GM23338 (cell line): ENCODE results near the gene PDCD1. TPM values are rescaled to one million over a fixed set of nuclear protein-coding genes. Genes with fewer than 3 reads are reported as not detected.

Experiments used
- ATAC-seq: fragments of 200-7000 bp; cut with Tn5 transposase; 3 replicates; pipeline ENCODE4 v1.9.1; 2020
- DNase-seq: peaks from one replicate; pipeline ENCODE4 v3.0.0-alpha.2; 2015; ENCODE audit warnings: low spot score
- H2AFZ ChIP-seq: fragments of 200-600 bp; sonication (generic); 2 replicates; pipeline ENCODE4 v1.8.0; 2016; ENCODE audit warnings: antibody characterized with exemption, mild to moderate bottlenecking, moderate library complexity
- H3F3A ChIP-seq: fragments of 200-600 bp; sonication (generic); replicated peaks from 2 replicates; pipeline ENCODE4 v1.8.0; 2017; ENCODE audit warnings: antibody characterized with exemption, mixed run types, low read depth
- H3K27ac ChIP-seq: fragments of 200-600 bp; sonication (generic); 2 replicates; pipeline ENCODE4 v1.6.1; 2016; ENCODE audit warnings: low read depth
- H3K27me3 ChIP-seq: fragments of 200-600 bp; sonication (generic); 2 replicates; pipeline ENCODE4 v1.8.0; 2016; ENCODE audit warnings: mild to moderate bottlenecking, mixed run types, moderate library complexity; ENCODE audit not compliant: insufficient read depth
- H3K36me3 ChIP-seq: fragments of 200-600 bp; sonication (generic); 2 replicates; pipeline ENCODE4 v1.8.0; 2016; ENCODE audit warnings: mild to moderate bottlenecking; ENCODE audit not compliant: insufficient read depth
- H3K4me1 ChIP-seq: fragments of 200-600 bp; sonication (generic); 2 replicates; pipeline ENCODE4 v1.8.0; 2016; ENCODE audit warnings: mild to moderate bottlenecking, moderate library complexity; ENCODE audit not compliant: insufficient read depth
- H3K4me2 ChIP-seq: fragments of 200-600 bp; sonication (generic); 2 replicates; pipeline ENCODE4 v1.7.1; 2017; ENCODE audit warnings: mixed run types
- H3K4me3 ChIP-seq: fragments of 200-600 bp; sonication (generic); 2 replicates; pipeline ENCODE4 v1.6.1; 2016; ENCODE audit warnings: mixed run types
- H3K79me2 ChIP-seq: fragments of 200-600 bp; sonication (generic); replicated peaks from 2 replicates; pipeline ENCODE4 v1.8.0; 2017; ENCODE audit warnings: mild to moderate bottlenecking; ENCODE audit not compliant: insufficient read depth
- H3K9me2 ChIP-seq: fragments of 200-600 bp; sonication (generic); 2 replicates; pipeline ENCODE4 v1.8.0; 2017; ENCODE audit not compliant: insufficient read depth
- H4K20me1 ChIP-seq: fragments of 200-600 bp; sonication (generic); replicated peaks from 2 replicates; pipeline ENCODE4 v1.8.0; 2017; ENCODE audit warnings: mild to moderate bottlenecking; ENCODE audit not compliant: insufficient read depth
- H3K27ac Mint-ChIP-seq: 2 replicates; pipeline ENCODE4 v1.8.0; 2020; ENCODE audit warnings: inconsistent platforms, mild to moderate bottlenecking, moderate library complexity, mixed read lengths
- H3K27me3 Mint-ChIP-seq: 3 replicates; pipeline ENCODE4 v1.8.0; 2022; ENCODE audit warnings: low read depth, mild to moderate bottlenecking, moderate library complexity, mixed read lengths, inconsistent platforms; ENCODE audit not compliant: insufficient read depth, poor library complexity
- H3K36me3 Mint-ChIP-seq: 3 replicates; pipeline ENCODE4 v1.8.0; 2021; ENCODE audit warnings: low read depth, mild to moderate bottlenecking, inconsistent platforms, moderate library complexity, mixed read lengths
- H3K4me1 Mint-ChIP-seq: 3 replicates; pipeline ENCODE4 v1.8.0; 2020; ENCODE audit warnings: mild to moderate bottlenecking, inconsistent platforms, mixed read lengths
- H3K4me3 Mint-ChIP-seq: 3 replicates; pipeline ENCODE4 v1.8.0; 2021; ENCODE audit warnings: moderate library complexity, mild to moderate bottlenecking, inconsistent platforms, mixed read lengths
- H3K9me3 Mint-ChIP-seq: 3 replicates; pipeline ENCODE4 v1.8.0; 2020; ENCODE audit warnings: moderate library complexity, mild to moderate bottlenecking, inconsistent platforms, mixed read lengths
- CREB1 ChIP-seq: fragments of 250-450 bp; sonication (Bioruptor Pico); IDR thresholded peaks from 2 replicates; pipeline ENCODE4 v1.5.0; 2020; ENCODE audit warnings: low read depth, mild to moderate bottlenecking, moderate library complexity
- CTCF ChIP-seq, 2 experiments: fragments of 200-600 bp in 1 of 2; sonication (generic) in 1 of 2; conservative IDR thresholded peaks; 2 replicates each; pipeline versions ENCODE4 v1.5.1 to v1.6.1; 2016 to 2017; ENCODE audit warnings: antibody characterized with exemption in 2 of 2, low read depth in 2 of 2, mild to moderate bottlenecking in 2 of 2, moderate library complexity in 1 of 2
- EZH2 ChIP-seq: fragments of 200-600 bp; sonication (generic); IDR thresholded peaks from one replicate; pipeline ENCODE4 v1.8.0; 2017; ENCODE audit warnings: antibody characterized with exemption, mild to moderate bottlenecking, low read depth; ENCODE audit not compliant: unreplicated experiment
- EZH2phosphoT487 ChIP-seq: fragments of 200-600 bp; sonication (generic); IDR thresholded peaks from one replicate; pipeline ENCODE4 v1.8.1; 2018; ENCODE audit warnings: antibody characterized with exemption; ENCODE audit not compliant: unreplicated experiment
- JUNB ChIP-seq: IDR thresholded peaks from one replicate; pipeline ENCODE4 v1.6.1; 2016; ENCODE audit warnings: antibody characterized with exemption; ENCODE audit not compliant: unreplicated experiment
- POLR2AphosphoS5 ChIP-seq: IDR thresholded peaks from 2 replicates; pipeline ENCODE4 v1.6.1; 2016; ENCODE audit warnings: antibody characterized with exemption, low read depth
- REST ChIP-seq: IDR thresholded peaks from one replicate; pipeline ENCODE4 v1.6.1; 2018; ENCODE audit warnings: antibody characterized with exemption; ENCODE audit not compliant: unreplicated experiment
- STAT1 ChIP-seq: IDR thresholded peaks from one replicate; pipeline ENCODE4 v1.6.1; 2016; ENCODE audit warnings: antibody characterized with exemption; ENCODE audit not compliant: unreplicated experiment
- ZNF114 ChIP-seq: fragments of 250-450 bp; sonication (Bioruptor Pico); IDR thresholded peaks from 2 replicates; pipeline ENCODE4 v1.5.0; 2020; ENCODE audit warnings: mild to moderate bottlenecking, moderate library complexity
- ZNF331 ChIP-seq: fragments of 250-450 bp; sonication (Bioruptor Pico); IDR thresholded peaks from 2 replicates; pipeline ENCODE4 v1.5.0; 2020; ENCODE audit warnings: low read depth, mild to moderate bottlenecking, moderate library complexity
- polyA plus RNA-seq: library from polyadenylated mRNA; unstranded; fragments of >200 nt; fragmentation: Nextera tagmentation; extraction: Ambion mirVana; gene quantifications from 2 replicates; pipeline ENCODE4 v1.2.1, GENCODE V29; 2016
- total RNA-seq: library from RNA; depleted of rRNA; stranded (reverse); fragments of >200 nt; shearing (Covaris generic); gene quantifications from 2 replicates; pipeline ENCODE4 v1.2.3, GENCODE V29; 2014

Gene PDCD1
- total and polyA plus RNA-seq, 2 experiments from 2014 or later: 0.34 to 0.38 TPM

DNA sequence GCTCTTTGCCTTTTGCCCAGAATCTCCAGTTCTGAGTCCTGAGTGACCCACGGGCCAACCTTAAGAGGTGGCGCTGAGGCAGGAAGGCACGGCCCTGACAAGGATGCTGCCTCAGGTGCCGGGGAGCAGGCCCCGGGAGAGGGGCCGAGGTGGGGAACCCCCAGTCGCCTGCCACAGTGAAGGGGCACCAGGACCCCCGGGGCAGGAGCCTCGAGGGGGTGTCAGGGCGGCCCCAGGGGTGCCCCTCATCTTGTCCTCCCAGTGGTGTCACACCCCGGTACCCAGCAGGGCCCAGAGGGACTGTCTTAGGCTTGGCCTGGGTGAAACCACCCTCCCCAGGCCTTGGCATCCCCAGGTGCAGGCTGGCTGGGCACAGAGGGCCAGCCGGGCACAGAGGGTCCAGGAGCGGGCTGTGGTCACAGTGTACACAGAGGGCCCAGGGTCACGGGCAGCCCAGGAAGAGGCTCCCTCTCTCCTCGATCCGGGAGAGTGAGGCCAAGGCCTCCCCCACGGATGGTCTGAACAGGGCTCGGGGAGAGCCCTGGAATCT, 1.0 kb downstream of the PDCD1 start (continued):
- TF ChIP-seq REST: no peak

DNA sequence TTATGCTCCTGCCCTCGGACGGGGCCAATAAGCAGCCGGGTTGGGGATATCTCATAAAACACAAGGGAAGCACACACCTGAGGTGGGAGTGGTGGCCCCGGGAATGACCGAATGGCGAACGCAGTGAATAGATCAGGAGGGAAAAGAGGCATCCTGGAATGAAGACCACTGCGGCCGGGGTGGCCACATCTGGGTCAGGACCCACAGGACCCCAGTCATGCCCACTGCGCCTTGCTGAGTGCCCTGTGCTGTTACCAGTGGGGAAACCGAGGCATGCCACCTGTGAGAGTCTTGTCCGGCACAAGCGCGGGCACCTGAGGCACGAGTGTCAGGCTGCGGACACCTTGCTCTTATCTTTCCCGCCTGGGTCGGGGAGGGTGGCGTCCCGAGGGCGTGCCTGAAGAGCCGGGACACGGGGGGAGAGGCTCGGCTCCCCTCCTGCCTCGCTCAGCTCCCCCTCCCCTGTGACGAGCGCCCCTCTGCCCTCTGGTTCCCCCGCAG, 1.6 kb downstream of the PDCD1 start:
- Histone ChIP-seq H3K79me2 (no peaks in the 10 kb centered on the region), H4K20me1 (no peaks in the 10 kb centered on the region), H2AFZ (no peak overlapping the region), H3K36me3 (no peaks in the 10 kb centered on the region), H3F3A (0 out of 2 replicates have a peak, but pooled peaks cover 4% of the 10 kb centered on the region), H3K27me3 (no peaks in the 10 kb centered on the region), H3K9me2 (no peaks in the 10 kb centered on the region), H3K4me3 (no peak overlapping the region), H3K4me2 (no peak overlapping the region), H3K4me1 (peaks cover 7% of the 10 kb centered on the region; the same call in 1 of the 2 replicates), H3K27ac (no peak overlapping the region)
- no peaks in the 10 kb centered on the region; the same call in 2 of the 3 replicates for H3K36me3 Mint-ChIP-seq
- H3K4me3 Mint-ChIP-seq: no peak overlapping the region
- peaks cover 6% of the 10 kb centered on the region for H3K4me1 Mint-ChIP-seq
- H3K27ac Mint-ChIP-seq: no peak overlapping the region
- no peak for ATAC-seq
- no peak for DNase-seq
- H3K9me3 Mint-ChIP-seq: no peaks in the 10 kb centered on the region; the same call in 2 of the 3 replicates
- H3K27me3 Mint-ChIP-seq: peaks cover 8% of the 10 kb centered on the region
- TF ChIP-seq STAT1 (no peak), CREB1 (no peak), EZH2 (no peak), POLR2AphosphoS5 (no peak), REST (no peak), ZNF114 (CRISPR knock-in tag) (no peak), JUNB (no peak), ZNF331 (CRISPR knock-in tag) (no peak), CTCF (conservative IDR thresholded peaks at IDR 0.05; ENCODE audit: low read depth in 2 of 2) (no peak), EZH2phosphoT487 (no peak)
